Transverse colon (tissue), 3 donors: ENCODE data around the gene PTBP3.

Source experiments
- EP300 ChIP-seq: sonication (generic); formaldehyde crosslinking; IDR thresholded peaks from one replicate; pipeline ENCODE4 v1.6.1; 2017; ENCODE audit warnings: antibody characterized with exemption, low read depth
- POLR2A ChIP-seq: fragments of 450-650 bp; IDR thresholded peaks from one replicate; pipeline ENCODE4 v1.6.1; 2016; ENCODE audit warnings: antibody characterized with exemption, mild to moderate bottlenecking, moderate library complexity
- TF ChIP-seq, protein P1 (sequence below), 5 experiments: fragments of 200-600 bp in 3 of 5; fragments of 450-650 bp in 2 of 5; sonication (generic) in 3 of 5; IDR thresholded peaks; 1 replicate in 2 of 5; 2 replicates in 3 of 5; pipeline ENCODE4 v1.5.1; 2016 to 2017; ENCODE audit warnings: antibody characterized with exemption in 5 of 5, inconsistent platforms in 3 of 5, mild to moderate bottlenecking in 2 of 5, moderate library complexity in 1 of 5

DNA sequence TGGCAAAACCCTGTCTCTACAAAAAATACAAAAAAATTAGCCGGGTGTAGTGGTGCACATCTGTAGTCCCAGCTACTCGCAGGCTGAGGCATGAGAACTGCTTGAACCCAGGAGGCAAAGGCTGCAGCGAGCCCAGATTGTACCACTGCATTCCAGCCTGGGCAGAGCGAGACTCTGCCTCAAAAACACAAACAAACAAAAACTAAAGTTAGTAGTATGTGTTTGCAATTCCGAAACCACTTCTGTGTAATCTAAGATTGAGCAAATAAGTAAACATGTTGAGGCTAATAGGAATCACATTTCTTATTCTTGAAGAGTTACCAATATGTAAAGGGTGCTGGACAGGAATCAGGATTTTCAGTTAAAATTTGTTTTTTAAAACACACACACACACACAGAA lies 88.3 kb downstream of the PTBP3 start:
- TF ChIP-seq, protein P1, sequence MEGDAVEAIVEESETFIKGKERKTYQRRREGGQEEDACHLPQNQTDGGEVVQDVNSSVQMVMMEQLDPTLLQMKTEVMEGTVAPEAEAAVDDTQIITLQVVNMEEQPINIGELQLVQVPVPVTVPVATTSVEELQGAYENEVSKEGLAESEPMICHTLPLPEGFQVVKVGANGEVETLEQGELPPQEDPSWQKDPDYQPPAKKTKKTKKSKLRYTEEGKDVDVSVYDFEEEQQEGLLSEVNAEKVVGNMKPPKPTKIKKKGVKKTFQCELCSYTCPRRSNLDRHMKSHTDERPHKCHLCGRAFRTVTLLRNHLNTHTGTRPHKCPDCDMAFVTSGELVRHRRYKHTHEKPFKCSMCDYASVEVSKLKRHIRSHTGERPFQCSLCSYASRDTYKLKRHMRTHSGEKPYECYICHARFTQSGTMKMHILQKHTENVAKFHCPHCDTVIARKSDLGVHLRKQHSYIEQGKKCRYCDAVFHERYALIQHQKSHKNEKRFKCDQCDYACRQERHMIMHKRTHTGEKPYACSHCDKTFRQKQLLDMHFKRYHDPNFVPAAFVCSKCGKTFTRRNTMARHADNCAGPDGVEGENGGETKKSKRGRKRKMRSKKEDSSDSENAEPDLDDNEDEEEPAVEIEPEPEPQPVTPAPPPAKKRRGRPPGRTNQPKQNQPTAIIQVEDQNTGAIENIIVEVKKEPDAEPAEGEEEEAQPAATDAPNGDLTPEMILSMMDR (IDR thresholded peaks at IDR 0.05): no peak
- no peak for TF ChIP-seq POLR2A
- no peak for TF ChIP-seq EP300
